NCI-H2196 (cell line): Measurements from ENCODE around the gene SLC1A5.
"Not testable (repeated sequence)": the region's sequence is repeated elsewhere in the genome, so short reads cannot be mapped to it uniquely, and the experiment has no call there.

ENCODE experiments used
- DNase-seq: peaks from one replicate; lab custom pipeline; 2025; ENCODE audit not compliant: unreplicated experiment; lab: John Stamatoyannopoulos, UW

The SLC1A5 gene

GRCh38 chr19:46788262-46788967 lies at the start of gene SLC1A5:
SLC1A5 (minus strand) TSS chr19:46788594; CDS start chr19:46787965, 629 bp downstream.
- DNase-seq, result peak; percentile 97

DNA sequence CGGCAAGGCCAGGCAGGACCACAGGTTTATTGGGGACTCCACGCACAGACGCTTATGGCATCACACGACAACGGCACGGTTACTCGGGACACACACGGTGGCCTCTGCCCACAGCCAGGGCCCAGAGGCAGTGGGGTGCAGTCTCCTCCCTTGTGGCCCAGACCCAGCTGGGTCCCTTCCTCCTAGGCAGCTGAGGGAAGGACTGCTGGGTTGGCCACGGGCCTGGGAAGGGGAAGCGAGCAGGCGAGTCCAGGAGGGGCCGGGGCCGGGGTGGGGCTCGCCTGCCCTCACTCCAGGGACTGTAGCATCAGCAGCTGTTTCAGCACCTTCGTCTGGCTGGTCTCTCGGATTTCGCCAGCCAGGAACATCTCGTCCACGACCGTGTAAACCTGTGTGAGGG lies 49.8 kb upstream of the SLC1A5 start:
- no peak for DNase-seq

DNA sequence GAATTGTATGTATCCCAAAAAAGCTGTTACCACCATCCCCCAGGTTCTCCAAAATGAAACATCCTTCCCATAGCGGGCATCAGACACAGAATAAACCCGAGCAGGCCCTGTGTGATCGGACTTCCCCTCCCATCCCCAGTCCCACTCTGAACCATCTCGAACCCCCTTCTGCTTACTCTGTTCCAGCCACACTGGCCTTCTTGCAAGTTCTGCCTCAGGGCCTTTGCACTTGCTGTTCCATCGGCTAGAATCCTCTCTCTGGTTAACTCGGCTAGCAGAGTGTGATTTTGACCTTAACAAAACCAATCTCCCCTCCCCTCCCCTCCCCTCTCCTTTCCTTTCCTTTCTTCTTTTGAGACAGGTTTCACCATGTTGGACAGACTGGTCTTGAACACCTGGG lies 46.6 kb upstream of the SLC1A5 start:
- DNase-seq, result no peak

DNA sequence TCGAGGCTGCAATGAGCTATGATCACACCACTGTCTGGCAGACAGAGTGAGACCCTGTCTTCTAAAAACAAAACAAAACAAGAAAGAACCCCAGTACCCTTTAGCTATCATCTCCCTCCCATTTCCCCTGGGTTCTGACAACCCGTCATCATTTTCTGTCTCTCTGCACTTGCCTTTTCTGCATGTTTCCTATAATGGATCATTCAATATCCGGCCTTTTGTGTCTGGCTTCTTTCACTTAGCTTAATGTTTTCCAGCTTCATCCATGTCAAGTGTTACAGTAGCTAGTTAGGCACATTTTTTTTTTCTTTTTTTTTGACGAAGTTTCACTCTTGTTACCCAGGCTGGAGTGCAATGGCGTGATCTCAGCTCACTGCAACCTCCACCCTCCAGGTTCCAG lies 45.7 kb upstream of the SLC1A5 start:
- DNase-seq, result no peak

DNA sequence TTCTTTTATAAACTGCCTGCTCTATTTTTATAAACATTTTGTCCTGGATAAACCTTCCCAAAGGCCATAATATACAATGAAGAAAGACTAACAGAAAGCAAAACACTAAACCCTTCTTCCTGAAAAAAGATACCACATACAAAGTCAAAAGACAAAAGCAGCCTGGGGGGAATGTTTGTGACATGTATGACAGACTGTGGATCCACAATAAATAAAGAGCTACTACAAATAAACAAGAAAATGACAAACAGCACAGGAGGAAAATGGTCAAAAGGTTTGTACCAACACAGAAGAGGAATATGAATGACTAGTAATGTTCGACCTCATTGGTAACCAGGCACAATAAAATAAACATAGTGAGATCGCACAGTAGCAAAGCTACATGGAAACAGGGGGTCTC lies 42.5 kb upstream of the SLC1A5 start:
- no peak for DNase-seq

GRCh38 chr19:46828484-46828883 lies 40.1 kb upstream of the SLC1A5 start:
- DNase-seq, result no peak

DNA sequence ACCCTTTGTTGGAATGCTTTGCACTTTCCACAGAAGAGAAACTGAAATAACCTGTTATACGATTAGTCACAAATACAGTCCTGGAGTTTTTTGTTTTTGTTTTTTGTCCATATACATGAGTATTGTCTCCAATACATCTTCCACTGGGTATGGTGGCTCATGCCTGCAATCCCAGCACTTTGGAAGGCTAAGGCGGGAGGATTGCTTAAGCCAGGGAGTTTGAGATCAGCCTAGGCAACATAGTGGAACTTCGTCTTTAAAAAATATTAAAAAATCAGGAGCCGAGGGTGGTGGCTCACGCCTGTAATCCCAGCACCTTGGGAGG lies 37.3 kb upstream of the SLC1A5 start:
- no peak for DNase-seq

GRCh38 chr19:46824890-46825730 lies 36.7 kb upstream of the SLC1A5 start:
- no peak for DNase-seq

DNA sequence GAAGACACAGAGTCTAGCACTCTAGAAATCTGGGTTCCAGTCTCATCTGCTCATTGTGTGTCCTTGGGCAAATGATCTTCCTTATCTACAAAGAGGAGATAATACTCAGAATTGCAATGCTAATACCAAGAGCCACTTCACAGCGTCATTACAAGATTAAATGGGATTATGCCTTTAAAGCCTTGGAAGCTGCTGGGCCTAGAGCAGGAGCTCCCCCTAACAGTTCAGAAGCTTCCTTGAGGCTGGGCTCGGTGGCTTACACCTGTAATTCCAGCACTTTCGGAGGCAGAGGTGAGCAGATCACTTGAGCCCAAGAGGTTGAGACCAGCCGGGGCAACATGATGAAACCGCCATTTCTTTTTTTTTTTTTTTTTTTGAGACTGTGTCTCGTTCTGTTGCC lies 34.7 kb upstream of the SLC1A5 start:
- no peak for DNase-seq

- DNase-seq, result not testable (repeated sequence)
Measured at GRCh38 chr19:46822410-46822787, 34.0 kb upstream of the SLC1A5 start.

GRCh38 chr19:46821512-46822409 lies 33.4 kb upstream of the SLC1A5 start:
- no peak for DNase-seq

DNA sequence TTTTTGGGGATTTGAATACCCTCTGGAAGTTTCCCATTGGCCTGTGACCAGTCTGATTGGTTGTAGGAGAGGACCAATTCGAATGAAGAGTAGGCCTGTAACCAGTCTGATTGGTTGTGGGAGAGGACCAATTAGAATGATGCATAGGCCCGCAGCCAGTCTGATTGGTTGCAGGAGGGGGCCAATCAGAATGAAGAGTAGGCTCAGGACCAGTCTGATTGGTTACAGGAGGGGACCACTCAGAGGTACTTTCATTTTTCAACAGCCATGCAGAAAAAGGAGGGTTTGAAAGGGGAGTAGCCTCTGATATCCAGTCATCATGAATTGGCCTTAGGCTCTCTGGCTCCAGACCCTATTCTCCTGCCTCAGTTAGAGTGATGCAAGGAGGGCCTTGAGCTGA lies 30.4 kb upstream of the SLC1A5 start:
- DNase-seq, result no peak

DNA sequence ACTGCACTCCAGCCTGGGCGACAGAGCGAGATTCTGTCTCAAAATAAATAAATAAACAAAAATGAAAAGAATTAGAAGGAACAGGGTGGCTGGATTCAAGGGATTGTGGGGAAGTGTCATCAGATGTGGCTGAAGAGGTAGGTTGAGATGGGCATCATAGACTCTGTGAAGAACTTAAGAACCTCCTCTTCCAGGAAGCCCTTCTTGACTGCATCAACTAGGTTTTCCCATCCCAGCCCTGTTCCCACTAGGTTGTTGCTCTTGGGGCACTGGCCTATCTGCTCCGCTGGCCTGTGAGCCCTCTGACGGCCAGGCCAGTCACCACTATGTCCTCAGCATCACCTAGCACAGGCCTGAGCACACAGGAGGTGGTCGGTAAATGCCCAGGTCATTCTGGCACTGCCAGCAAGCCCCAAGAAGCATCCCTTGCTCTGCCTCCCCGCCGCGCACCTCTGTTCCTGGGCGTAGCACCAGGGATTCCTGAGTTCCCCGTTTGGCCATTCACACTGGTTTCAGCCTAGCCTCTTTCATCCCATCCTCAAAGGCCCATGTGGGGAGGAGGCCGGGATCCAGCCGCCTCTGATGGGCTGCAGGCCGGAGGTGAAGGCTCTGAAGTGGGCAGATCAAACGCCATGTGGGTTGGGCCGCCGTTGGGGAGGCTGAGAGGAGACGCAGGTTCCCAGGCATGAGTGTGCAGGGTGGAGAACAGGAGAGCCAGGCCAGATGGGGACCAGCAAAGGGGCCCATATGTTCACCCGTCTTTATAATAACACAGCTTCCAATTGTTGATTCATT lies 27.6 kb upstream of the SLC1A5 start:
- DNase-seq, result no peak

DNA sequence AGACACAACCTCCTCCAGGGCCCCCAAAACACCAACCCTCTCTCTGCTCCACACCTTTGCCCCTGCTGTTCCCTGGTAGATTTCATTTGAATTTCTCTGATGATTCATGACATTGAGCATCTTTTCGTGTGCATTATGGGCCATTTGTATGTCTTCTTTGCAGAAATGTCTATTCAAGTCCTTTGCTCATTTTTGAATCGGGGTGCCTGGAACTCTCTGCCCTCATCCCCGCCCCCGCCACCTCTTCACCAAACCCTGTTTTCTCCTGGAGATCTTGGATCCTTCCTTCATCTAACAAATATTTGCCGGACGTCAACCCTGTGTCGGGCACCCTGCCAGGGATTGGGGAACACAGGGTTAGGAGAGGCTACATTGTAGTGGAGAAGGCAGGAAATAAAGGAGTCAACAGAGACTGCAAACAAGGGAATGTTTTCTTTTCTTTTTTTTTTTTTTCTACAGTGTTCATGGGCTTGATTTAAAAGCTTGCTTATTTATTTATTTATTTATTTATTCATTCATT lies 25.5 kb upstream of the SLC1A5 start:
- DNase-seq, result peak; percentile 55

- DNase-seq, result no peak
Measured at GRCh38 chr19:46812977-46813838, 24.8 kb upstream of the SLC1A5 start.

DNA sequence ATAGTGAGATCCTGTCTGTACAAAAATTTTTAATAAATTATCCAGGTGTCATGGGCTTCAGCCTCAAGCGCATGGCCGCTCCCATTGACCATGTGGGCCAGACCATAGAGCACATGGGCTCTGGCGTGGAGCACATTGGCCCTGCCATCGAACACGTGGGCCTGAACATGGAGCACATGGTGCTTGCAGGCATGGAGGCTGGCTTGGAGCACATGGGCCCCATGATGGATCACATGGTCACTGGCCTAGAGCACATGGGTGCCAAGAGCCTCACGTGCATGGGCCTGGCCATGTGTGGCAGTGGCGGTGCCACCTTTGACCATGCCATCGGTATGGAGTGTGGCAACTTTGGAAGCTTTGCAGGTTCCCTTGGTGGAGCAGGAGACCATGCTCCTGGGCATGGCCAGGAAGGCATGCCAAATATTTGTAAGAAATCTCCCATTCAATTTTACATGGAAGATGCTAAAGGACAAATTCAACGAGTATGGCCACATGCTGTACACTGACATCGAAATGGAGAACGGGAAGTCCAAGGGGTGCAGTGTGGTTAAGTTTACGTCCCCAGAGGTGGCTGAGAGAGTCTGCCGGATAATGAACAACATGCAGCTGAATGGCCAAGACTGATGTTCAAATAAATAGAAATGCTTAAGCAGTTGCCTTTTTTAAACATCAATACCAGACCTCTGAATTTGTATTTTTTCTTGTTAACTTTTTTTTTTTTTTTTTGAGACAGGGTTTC lies 21.3 kb upstream of the SLC1A5 start:
- no peak for DNase-seq

- DNase-seq, result no peak
Measured at GRCh38 chr19:46806656-46807055, 18.3 kb upstream of the SLC1A5 start.

GRCh38 chr19:46804432-46804831 lies 16.0 kb upstream of the SLC1A5 start:
- not testable (repeated sequence) for DNase-seq

DNA sequence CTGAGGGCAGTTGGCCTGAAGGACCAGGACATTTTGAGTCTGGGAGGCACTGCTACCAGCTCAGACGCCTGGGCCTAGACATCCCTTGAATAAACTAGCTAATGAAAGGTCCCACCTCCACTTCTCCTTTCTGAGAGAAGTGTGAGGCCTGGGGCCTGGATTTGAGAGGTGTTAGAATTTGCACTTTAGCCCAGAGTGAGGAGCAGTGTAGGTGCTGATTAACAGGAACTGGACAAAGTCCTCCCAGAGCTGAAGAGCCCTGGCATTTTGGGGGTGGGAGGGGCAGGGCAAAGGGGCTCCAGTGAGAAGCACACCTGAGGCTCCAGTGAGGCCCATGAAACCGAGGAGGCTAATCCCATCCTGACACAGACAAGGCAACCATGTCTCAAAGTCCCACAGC lies 15.2 kb upstream of the SLC1A5 start:
- no peak for DNase-seq
